Activated B cell treated with CpG ODN at 0.5 μM for 24 hours (primary cell): ENCODE data around the gene ANKH. TPM values are rescaled to one million over a fixed set of nuclear protein-coding genes. Genes with fewer than 3 reads are reported as not detected.
"Not testable (repeated sequence)": the region's sequence is repeated elsewhere in the genome, so short reads cannot be mapped to it uniquely, and the experiment has no call there.

Source experiments
- ATAC-seq: fragments of 200-7000 bp; cut with Tn5 transposase; one replicate; pipeline ENCODE4 v1.10.0; 2021; ENCODE audit warnings: low read depth, mild to moderate bottlenecking, moderate library complexity
- CTCF ChIA-PET: fragments of 350-600 bp; sonication (Branson Sonifier 250); formaldehyde crosslinking; loops from one replicate; lab custom pipeline; 2021; ENCODE audit warnings: antibody characterized with exemption; lab: Charles Lee
- POLR2A ChIA-PET: fragments of 350-600 bp; sonication (Branson Sonifier 250); formaldehyde crosslinking; loops from one replicate; lab custom pipeline; 2021; ENCODE audit warnings: antibody characterized with exemption; lab: Charles Lee
- DNase-seq: peaks from one replicate; pipeline ENCODE4 v3.0.0; 2022
- H3K27ac Mint-ChIP-seq: one replicate; pipeline ENCODE4 v1.8.0; 2020; ENCODE audit warnings: mixed read lengths
- H3K27me3 Mint-ChIP-seq: one replicate; pipeline ENCODE4 v1.8.0; 2021; ENCODE audit warnings: mixed read lengths
- H3K36me3 Mint-ChIP-seq: one replicate; pipeline ENCODE4 v1.8.0; 2021; ENCODE audit warnings: low read depth, mixed read lengths
- H3K4me1 Mint-ChIP-seq: one replicate; pipeline ENCODE4 v1.8.0; 2021; ENCODE audit warnings: mixed read lengths
- H3K4me3 Mint-ChIP-seq: one replicate; pipeline ENCODE4 v1.8.0; 2020; ENCODE audit warnings: mild to moderate bottlenecking, mixed read lengths
- H3K9me3 Mint-ChIP-seq: one replicate; pipeline ENCODE4 v1.8.0; 2020; ENCODE audit warnings: mixed read lengths
- CTCF ChIP-seq: fragments of 200-600 bp; IDR thresholded peaks from one replicate; pipeline ENCODE4 v1.8.0; 2022; ENCODE audit warnings: antibody characterized with exemption, mild to moderate bottlenecking
- intact Hi-C: fragments of 100-400 bp; cut with micrococcal nuclease; formaldehyde crosslinking; loops from one replicate; pipeline ENCODE4 v1.15.1; 2024
- total RNA-seq: library from RNA; stranded (reverse); gene quantifications from 2 replicates; pipeline ENCODE4 v1.2.3, GENCODE V29; 2022

ANKH gene
- total RNA-seq, 1 donor from 2014 or later: 43.3 TPM

GRCh38 chr5:14802541-14802940, 69.0 kb downstream of the ANKH start:
- Mint-ChIP-seq H3K4me1 (peaks cover 9% of the 10 kb centered on the region), H3K4me3 (no peak overlapping the region), H3K27me3 (no peaks in the 10 kb centered on the region), H3K9me3 (no peaks in the 10 kb centered on the region), H3K36me3 (peaks cover 19% of the 10 kb centered on the region), H3K27ac (no peak overlapping the region)
- no peak for DNase-seq
- TF ChIP-seq CTCF: no peak
- ChIA-PET CTCF (no interaction called here), POLR2A (no interaction called here)
- intact Hi-C loops: no loop called here
- ATAC-seq: no peak

GRCh38 chr5:14801792-14802191, 69.8 kb downstream of the ANKH start:
- H3K27ac Mint-ChIP-seq: no peak overlapping the region
- POLR2A ChIA-PET: no interaction called here
- DNase-seq: no peak
- intact Hi-C loops: no loop called here
- CTCF ChIA-PET: no interaction called here
- peaks cover 19% of the 10 kb centered on the region for H3K36me3 Mint-ChIP-seq
- H3K4me3 Mint-ChIP-seq: no peak overlapping the region
- ATAC-seq: no peak
- H3K9me3 Mint-ChIP-seq: no peaks in the 10 kb centered on the region
- no peaks in the 10 kb centered on the region for H3K27me3 Mint-ChIP-seq
- peaks cover 8% of the 10 kb centered on the region for H3K4me1 Mint-ChIP-seq
- no peak for TF ChIP-seq CTCF

GRCh38 chr5:14797385-14797784, 74.2 kb downstream of the ANKH start:
- DNase-seq, CTCF ChIA-PET, POLR2A ChIA-PET, H3K27me3 Mint-ChIP-seq, H3K27ac Mint-ChIP-seq, H3K4me3 Mint-ChIP-seq, ATAC-seq, intact Hi-C loops, H3K9me3 Mint-ChIP-seq: not testable (repeated sequence)
- H3K4me1 Mint-ChIP-seq: peaks cover 12% of the 10 kb centered on the region
- peaks cover 15% of the 10 kb centered on the region for H3K36me3 Mint-ChIP-seq

GRCh38 chr5:14794583-14795230, 76.9 kb downstream of the ANKH start:
- ChIA-PET POLR2A (no interaction called here), CTCF (interaction anchor here (1.1 kb wide), 1 partner anchor 24 kb away, joined by 3 read pairs; no protein-coding TSS in a partner anchor)
- ATAC-seq: no peak
- no peak for DNase-seq
- Mint-ChIP-seq H3K36me3 (peaks cover 21% of the 10 kb centered on the region), H3K4me1 (peaks cover 14% of the 10 kb centered on the region), H3K9me3 (no peaks in the 10 kb centered on the region), H3K4me3 (no peak overlapping the region), H3K27ac (no peak overlapping the region), H3K27me3 (no peaks in the 10 kb centered on the region)
- intact Hi-C loops: no loop called here
- TF ChIP-seq CTCF: no peak

DNA sequence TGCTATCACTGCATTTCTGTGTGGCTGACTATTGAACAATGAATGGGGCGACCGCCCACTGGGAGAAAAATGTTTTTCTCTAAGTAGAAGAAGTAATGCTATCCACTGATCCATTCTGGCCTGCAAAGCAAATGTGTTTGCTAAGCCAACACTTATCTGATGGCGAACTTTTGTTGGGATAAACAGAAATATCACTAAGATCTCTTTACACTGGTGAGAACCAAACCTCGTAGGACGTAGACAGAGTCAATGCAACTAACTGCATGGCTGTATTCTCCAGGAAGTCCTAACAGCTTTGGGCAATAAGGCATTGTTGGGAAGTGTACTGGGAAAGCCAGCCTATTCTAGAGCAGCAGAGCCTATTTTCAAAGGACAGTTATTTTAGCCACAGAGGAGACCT, 77.7 kb downstream of the ANKH start:
- CTCF ChIA-PET: no interaction called here
- POLR2A ChIA-PET: no interaction called here
- DNase-seq (no peak), ATAC-seq (no peak)
- Mint-ChIP-seq H3K4me1 (peaks cover 14% of the 10 kb centered on the region), H3K27me3 (no peaks in the 10 kb centered on the region), H3K9me3 (no peaks in the 10 kb centered on the region), H3K4me3 (no peak overlapping the region), H3K36me3 (peaks cover 19% of the 10 kb centered on the region), H3K27ac (no peak overlapping the region)
- intact Hi-C loops: no loop called here
- TF ChIP-seq CTCF: no peak
